PFSK-1 (cell line): ENCODE data around the gene AUTS2.

Source experiments
- FOXP2 ChIP-seq: optimal IDR thresholded peaks from 2 replicates; pipeline ENCODE3; 2011; ENCODE audit warnings: borderline replicate concordance, control low read depth, inconsistent platforms; ENCODE audit not compliant: insufficient read depth; ENCODE audit errors: extremely low read length, extremely low read depth
- POLR2AphosphoS5 ChIP-seq: IDR thresholded peaks from 2 replicates; pipeline ENCODE4 v1.6.1; 2012; ENCODE audit warnings: low read depth, mild to moderate bottlenecking, control low read depth, low read length, moderate library complexity
- REST ChIP-seq, 2 experiments: IDR thresholded peaks; 2 replicates each; pipeline versions ENCODE4 v1.6.1 to v1.8.0; 2011 to 2012; ENCODE audit warnings: low read depth in 2 of 2, low read length in 2 of 2, control low read depth in 1 of 2, inconsistent platforms in 1 of 2, mild to moderate bottlenecking in 1 of 2, moderate library complexity in 1 of 2; ENCODE audit not compliant: insufficient read depth in 1 of 2
- SIN3A ChIP-seq: IDR thresholded peaks from 2 replicates; pipeline ENCODE4 v1.6.1; 2012; ENCODE audit warnings: mild to moderate bottlenecking, low read length, moderate library complexity, borderline replicate concordance; ENCODE audit not compliant: insufficient read depth
- TAF1 ChIP-seq: IDR thresholded peaks from 2 replicates; pipeline ENCODE4 v1.6.1; 2012; ENCODE audit warnings: low read length, control low read depth, borderline replicate concordance; ENCODE audit not compliant: insufficient read depth

GRCh38 chr7:70218006-70218405 is 619.7 kb downstream of the AUTS2 start:
- TF ChIP-seq TAF1 (no peak), POLR2AphosphoS5 (no peak), SIN3A (no peak), FOXP2 (no peak), REST (IDR thresholded peaks at IDR 0.05; ENCODE audit: insufficient read depth in 1 of 2, low read depth in 2 of 2, low read length in 2 of 2) (no peak)
